Kidney (tissue), 14 donors: Measurements from ENCODE around the gene CYP2D6. TPM values are rescaled to one million over a fixed set of nuclear protein-coding genes. Genes with fewer than 3 reads are reported as not detected.

Source experiments
- DNase-seq, 5 donors: peaks; one replicate each; pipeline ENCODE4 v3.0.0-alpha.2; 2013 to 2020
- FAIRE-seq: peaks from 2 replicates; lab custom pipeline; 2012; peaks lifted over from hg19 to GRCh38; lab: Jason Lieb, UNC
- H3K27ac ChIP-seq, 2 donors: one replicate each; pipeline ENCODE4 v1.7.0; 2013; ENCODE audit warnings: low read depth in 2 of 2, low read length in 2 of 2, inconsistent platforms in 1 of 2
- H3K27me3 ChIP-seq: one replicate; pipeline ENCODE4 v1.7.1; 2013; ENCODE audit warnings: low read length, inconsistent platforms; ENCODE audit not compliant: control insufficient read depth, insufficient read depth
- H3K36me3 ChIP-seq, 3 donors: one replicate each; pipeline versions ENCODE4 v1.7.0 to v1.7.1; 2013; ENCODE audit warnings: low read length in 3 of 3, control low read depth in 1 of 3, inconsistent platforms in 1 of 3; ENCODE audit not compliant: insufficient read depth in 3 of 3, control insufficient read depth in 2 of 3
- H3K4me1 ChIP-seq, 3 donors: one replicate each; pipeline versions ENCODE4 v1.7.0 to v1.7.1; 2013; ENCODE audit warnings: low read length in 3 of 3, inconsistent platforms in 1 of 3, low read depth in 1 of 3; ENCODE audit not compliant: control insufficient read depth in 2 of 3, insufficient read depth in 2 of 3
- H3K4me3 ChIP-seq, 3 donors: one replicate each; pipeline versions ENCODE4 v1.7.0 to v1.8.1; 2013; ENCODE audit warnings: low read length in 3 of 3, control low read depth in 1 of 3, inconsistent platforms in 1 of 3
- H3K9ac ChIP-seq, 3 donors: one replicate each; pipeline versions ENCODE4 v1.7.0 to v1.7.1; 2013; ENCODE audit warnings: low read length in 3 of 3, control low read depth in 1 of 3, inconsistent platforms in 1 of 3
- H3K9me3 ChIP-seq, 3 donors: one replicate each; pipeline versions ENCODE4 v1.7.0 to v1.7.1; 2013; ENCODE audit warnings: low read length in 3 of 3, control low read depth in 1 of 3, inconsistent platforms in 1 of 3; ENCODE audit not compliant: control insufficient read depth in 2 of 3, insufficient read depth in 1 of 3
- intact Hi-C: fragments of 100-400 bp; cut with DNase I; formaldehyde crosslinking; loops from one replicate; pipeline ENCODE4 v1.11.1; 2022
- polyA plus RNA-seq: library from polyadenylated mRNA; stranded (reverse); fragments of 350-450 nt; fragmentation: Illumina TruSeq; extraction: RNeasy Lipid Tissue Mini Kit (QIAGEN cat#74804); gene quantifications from one replicate; pipeline ENCODE4 v1.2.3, GENCODE V29; 2014; ENCODE audit warnings: low read depth, low replicate concordance; ENCODE audit not compliant: insufficient read depth
- total RNA-seq: library from RNA; stranded (reverse); fragmentation: NEBNext Ultra II Directional; extraction: Animal tissue kit (Norgen Biotek cat#: 25700); gene quantifications from one replicate; pipeline ENCODE4 v1.2.1, GENCODE V29; 2021
- TF ChIP-seq, protein P1 (sequence below): IDR thresholded peaks from 3 replicates; pipeline ENCODE4 v1.5.1; 2012; ENCODE audit warnings: mild to moderate bottlenecking, moderate library complexity, borderline replicate concordance; ENCODE audit not compliant: insufficient read depth; ENCODE audit errors: extremely low read depth
- donor health status: control.
- donor health status: control.
- donor health status: control.
- donor health status: control.
- donor health status: control.
- donor health status: DM: yes; HTN: yes; CAD: no.
- donor health status: Normal renal cell carcinoma (clear cell type).

The CYP2D6 gene
- total and polyA plus RNA-seq, 2 donors from 2014 or later = 0.39 to 3.2 TPM

DNA sequence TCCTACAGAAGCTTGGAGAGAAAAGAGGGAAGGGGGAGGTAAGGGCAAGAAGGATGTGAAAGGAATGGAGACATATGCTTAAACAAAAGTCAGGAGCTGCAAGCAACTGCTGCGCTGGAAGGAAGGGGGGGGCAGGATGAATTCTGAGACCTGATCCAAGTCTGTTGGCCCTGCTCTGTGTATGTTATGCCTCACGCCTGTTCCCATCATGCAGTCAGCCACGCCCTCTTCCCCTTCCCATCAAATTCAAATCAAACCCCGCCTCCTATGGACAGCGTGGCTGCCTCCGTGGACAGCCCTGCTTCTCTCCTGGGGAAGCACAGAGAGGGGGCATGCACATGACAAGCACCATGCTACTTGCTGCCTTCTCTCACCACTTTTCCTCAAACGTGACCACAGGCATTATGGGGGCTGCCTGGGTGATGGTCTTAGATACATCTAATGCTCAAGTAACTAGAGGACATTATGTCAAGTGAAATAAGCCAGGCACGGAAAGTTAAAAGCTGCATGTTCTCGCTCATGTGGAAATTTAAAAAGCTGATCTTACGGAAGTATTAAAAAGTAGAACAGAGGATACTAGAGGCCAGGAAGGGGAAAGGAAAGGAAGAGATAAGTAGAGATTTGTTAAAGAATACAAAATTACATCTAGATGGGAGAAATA, 45.8 kb upstream of the CYP2D6 start:
- no peak for FAIRE-seq

DNA sequence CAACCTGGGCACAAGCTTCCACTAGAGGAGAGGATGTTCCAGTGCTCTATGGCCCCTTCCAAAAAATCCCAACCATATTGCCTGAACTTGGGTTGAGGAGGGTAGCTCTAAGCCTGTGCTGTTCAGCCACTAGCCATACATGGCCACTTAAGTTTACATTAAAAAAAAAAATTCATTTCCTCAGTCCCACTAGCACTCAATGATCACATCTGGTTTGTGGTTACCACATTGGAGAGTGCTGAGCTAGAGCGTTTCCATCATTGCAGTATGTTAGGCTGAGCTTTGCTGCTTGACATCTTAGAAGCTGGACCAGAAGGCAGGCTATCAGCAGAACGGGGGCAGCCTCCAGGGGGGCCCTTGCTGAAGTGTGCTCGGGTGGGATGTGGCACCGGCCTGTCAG, 43.5 kb upstream of the CYP2D6 start:
- intact Hi-C loops = no loop called here
- Histone ChIP-seq H3K9me3 (no peaks in the 10 kb centered on the region), H3K9ac (no peak overlapping the region), H3K4me3 (no peak overlapping the region), H3K36me3 (peaks cover 0 to 9% (median 0%) of the 10 kb centered on the region in 3 donors), H3K27me3 (no peaks in the 10 kb centered on the region), H3K27ac (peak overlapping the region; percentile 2 to 61), H3K4me1 (peaks cover 6 to 35% (median 29%) of the 10 kb centered on the region in 3 donors)
- DNase-seq = no peak
- TF ChIP-seq, protein P1, sequence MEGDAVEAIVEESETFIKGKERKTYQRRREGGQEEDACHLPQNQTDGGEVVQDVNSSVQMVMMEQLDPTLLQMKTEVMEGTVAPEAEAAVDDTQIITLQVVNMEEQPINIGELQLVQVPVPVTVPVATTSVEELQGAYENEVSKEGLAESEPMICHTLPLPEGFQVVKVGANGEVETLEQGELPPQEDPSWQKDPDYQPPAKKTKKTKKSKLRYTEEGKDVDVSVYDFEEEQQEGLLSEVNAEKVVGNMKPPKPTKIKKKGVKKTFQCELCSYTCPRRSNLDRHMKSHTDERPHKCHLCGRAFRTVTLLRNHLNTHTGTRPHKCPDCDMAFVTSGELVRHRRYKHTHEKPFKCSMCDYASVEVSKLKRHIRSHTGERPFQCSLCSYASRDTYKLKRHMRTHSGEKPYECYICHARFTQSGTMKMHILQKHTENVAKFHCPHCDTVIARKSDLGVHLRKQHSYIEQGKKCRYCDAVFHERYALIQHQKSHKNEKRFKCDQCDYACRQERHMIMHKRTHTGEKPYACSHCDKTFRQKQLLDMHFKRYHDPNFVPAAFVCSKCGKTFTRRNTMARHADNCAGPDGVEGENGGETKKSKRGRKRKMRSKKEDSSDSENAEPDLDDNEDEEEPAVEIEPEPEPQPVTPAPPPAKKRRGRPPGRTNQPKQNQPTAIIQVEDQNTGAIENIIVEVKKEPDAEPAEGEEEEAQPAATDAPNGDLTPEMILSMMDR = no peak
- FAIRE-seq = no peak

More for the DNA sequence above, 45.8 kb upstream of the CYP2D6 start:
- intact Hi-C loops = no loop called here
- peaks cover 6 to 30% (median 22%) of the 10 kb centered on the region in 3 donors for H3K4me1 ChIP-seq
- TF ChIP-seq, protein P1 = no peak
- no peak overlapping the region for H3K4me3 ChIP-seq
- H3K27me3 ChIP-seq = no peaks in the 10 kb centered on the region
- H3K9me3 ChIP-seq = no peaks in the 10 kb centered on the region
- no peak overlapping the region for H3K9ac ChIP-seq
- no peak for DNase-seq
- peaks cover 0 to 5% (median 0%) of the 10 kb centered on the region in 3 donors for H3K36me3 ChIP-seq
- H3K27ac ChIP-seq = no peak overlapping the region

DNA sequence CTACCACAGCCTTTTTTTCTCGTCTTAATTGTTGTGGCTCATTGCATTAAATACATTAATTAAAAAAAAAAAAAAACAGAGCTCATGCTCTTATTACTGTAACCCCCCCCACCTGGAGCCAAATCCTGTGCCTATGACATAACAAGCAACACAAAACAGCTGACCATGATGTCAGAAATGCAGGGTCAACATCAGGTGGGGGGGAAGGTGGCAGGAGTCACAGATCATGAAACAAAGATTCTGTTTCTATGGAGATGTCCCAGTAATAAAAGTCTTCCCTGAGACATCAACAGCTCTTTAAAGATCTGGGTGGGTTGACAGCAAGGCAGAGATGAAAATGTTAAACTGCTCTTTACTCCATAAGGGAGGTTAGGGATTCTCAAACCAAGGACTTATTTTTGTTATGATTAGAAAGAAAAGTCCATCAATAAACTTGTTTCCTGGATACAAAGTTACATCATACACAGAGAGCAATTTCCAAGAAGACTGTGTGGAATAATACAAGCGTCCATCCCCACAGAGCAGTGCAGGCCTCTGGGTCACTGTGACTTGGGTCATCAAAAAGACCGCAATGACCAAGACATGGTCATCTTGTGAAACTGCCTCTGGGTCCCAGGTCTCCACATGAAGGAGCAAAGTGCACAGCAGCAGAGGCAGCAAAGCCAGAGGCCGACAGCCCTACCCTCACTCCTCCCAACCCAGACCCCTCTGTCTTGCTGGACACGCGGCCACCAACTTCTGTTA, 42.7 kb upstream of the CYP2D6 start:
- H3K4me3 ChIP-seq = no peak overlapping the region
- H3K27me3 ChIP-seq = no peaks in the 10 kb centered on the region
- H3K27ac ChIP-seq = peak overlapping the region; percentile 2 to 61
- H3K9ac ChIP-seq = no peak overlapping the region
- TF ChIP-seq, protein P1 = no peak
- peaks cover 6 to 35% (median 29%) of the 10 kb centered on the region in 3 donors for H3K4me1 ChIP-seq
- H3K36me3 ChIP-seq = peaks cover 0 to 10% (median 0%) of the 10 kb centered on the region in 3 donors
- intact Hi-C loops = no loop called here
- no peak for FAIRE-seq
- H3K9me3 ChIP-seq = no peaks in the 10 kb centered on the region
- peak in 2 of 5 donors; percentile 43 to 51 for DNase-seq
